ENCODE results near the gene CACNA1C.

The CACNA1C gene

GRCh38 chr12:2687726-2688125, 634.9 kb downstream of the CACNA1C start:
- DNase-seq: no peak

- DNase-seq: no peak
Measured at GRCh38 chr12:2688381-2688931, 635.7 kb downstream of the CACNA1C start.

GRCh38 chr12:2689393-2689792, 636.6 kb downstream of the CACNA1C start:
- DNase-seq: no peak

GRCh38 chr12:2689879-2690278, 637.1 kb downstream of the CACNA1C start:
- no peak for DNase-seq

GRCh38 chr12:2690348-2691005, 637.7 kb downstream of the CACNA1C start:
- no peak for DNase-seq

- DNase-seq: peak in 2 of 4 experiments; percentile 12 to 47
Measured at GRCh38 chr12:2691006-2691344, 638.2 kb downstream of the CACNA1C start.

GRCh38 chr12:2691345-2692071, 638.7 kb downstream of the CACNA1C start:
- DNase-seq: peak; percentile 19 to 32 (median 25)

GRCh38 chr12:2692080-2692479, 639.3 kb downstream of the CACNA1C start:
- DNase-seq: no peak

- DNase-seq: no peak
Measured at GRCh38 chr12:2693244-2693860, 640.6 kb downstream of the CACNA1C start.

- DNase-seq: no peak
Measured at GRCh38 chr12:2693980-2694610, 641.3 kb downstream of the CACNA1C start.

GRCh38 chr12:2696136-2696535, 643.3 kb downstream of the CACNA1C start:
- no peak for DNase-seq

GRCh38 chr12:2697057-2697800, 644.4 kb downstream of the CACNA1C start:
- DNase-seq: no peak

- DNase-seq: no peak
Measured at GRCh38 chr12:2698566-2698965, 645.8 kb downstream of the CACNA1C start.

GRCh38 chr12:2710701-2711100, 657.9 kb downstream of the CACNA1C start:
- no peak for DNase-seq

GRCh38 chr12:2719392-2719791, 666.6 kb downstream of the CACNA1C start:
- no peak for DNase-seq

GRCh38 chr12:2722806-2723205, 670.0 kb downstream of the CACNA1C start:
- no peak for DNase-seq

GRCh38 chr12:2732290-2732689, 679.5 kb downstream of the CACNA1C start:
- no peak for DNase-seq

GRCh38 chr12:2733493-2734355, 680.9 kb downstream of the CACNA1C start:
- no peak for DNase-seq

GRCh38 chr12:2735432-2735831, 682.6 kb downstream of the CACNA1C start:
- DNase-seq: no peak

GRCh38 chr12:2737656-2738241, 685.0 kb downstream of the CACNA1C start:
- DNase-seq: no peak

- DNase-seq: no peak
Measured at GRCh38 chr12:2739069-2739468, 686.3 kb downstream of the CACNA1C start.
